Caco-2 (cell line): ENCODE data around the gene RABEP2. TPM values are rescaled to one million over a fixed set of nuclear protein-coding genes. Genes with fewer than 3 reads are reported as not detected.
"Not testable (repeated sequence)": the region's sequence is repeated elsewhere in the genome, so short reads cannot be mapped to it uniquely, and the experiment has no call there.

Experiments
- BruUV-seq: library from RNA; stranded (reverse); fragments of 400-500 nt; replicated peaks from 2 replicates; lab custom pipeline; 2021; lab: Mats Ljungman, UMichigan
- CTCF ChIA-PET: fragments of 300-600 bp; sonication (Branson Sonifier 250); formaldehyde crosslinking; loops from one replicate; lab custom pipeline; 2022; ENCODE audit warnings: antibody characterized with exemption; lab: Charles Lee
- POLR2A ChIA-PET: fragments of 300-600 bp; sonication (Branson Sonifier 250); formaldehyde crosslinking; loops from one replicate; lab custom pipeline; 2022; ENCODE audit warnings: antibody characterized with exemption; lab: Charles Lee
- DNase-seq, 2 experiments: peaks; one replicate each; pipeline versions ENCODE4 v3.0.0 to v3.0.0-alpha.2; 2020 to 2022
- H3K27me3 ChIP-seq: replicated peaks from 2 replicates; pipeline ENCODE4 v1.6.0; 2011; ENCODE audit warnings: low read length; ENCODE audit not compliant: control insufficient read depth, insufficient read depth
- H3K36me3 ChIP-seq: 2 replicates; pipeline ENCODE4 v1.5.1; 2011; ENCODE audit warnings: low read length; ENCODE audit not compliant: control insufficient read depth, insufficient read depth
- H3K4me1 ChIP-seq: fragments of 250-450 bp; sonication (Bioruptor Pico); 2 replicates; pipeline ENCODE4 v1.5.1; 2020; ENCODE audit warnings: mild to moderate bottlenecking
- H3K4me3 ChIP-seq: 2 replicates; pipeline ENCODE4 v1.5.1; 2011; ENCODE audit warnings: low read depth, mild to moderate bottlenecking, control low read depth, low read length
- H3K9me3 ChIP-seq: fragments of 250-450 bp; sonication (Bioruptor Pico); 2 replicates; pipeline ENCODE4 v1.5.1; 2020; ENCODE audit warnings: mild to moderate bottlenecking, moderate library complexity
- H3K27ac Mint-ChIP-seq: one replicate; pipeline ENCODE4 v1.8.0; 2022; ENCODE audit warnings: mixed read lengths; ENCODE audit not compliant: unreplicated experiment
- H3K27me3 Mint-ChIP-seq: one replicate; pipeline ENCODE4 v1.8.0; 2022; ENCODE audit warnings: mixed read lengths; ENCODE audit not compliant: insufficient read depth, unreplicated experiment
- H3K36me3 Mint-ChIP-seq: one replicate; pipeline ENCODE4 v1.8.0; 2022; ENCODE audit warnings: mild to moderate bottlenecking, mixed read lengths; ENCODE audit not compliant: insufficient read depth, unreplicated experiment
- H3K4me1 Mint-ChIP-seq: one replicate; pipeline ENCODE4 v1.8.0; 2022; ENCODE audit warnings: low read depth, mixed read lengths; ENCODE audit not compliant: unreplicated experiment
- H3K4me3 Mint-ChIP-seq: one replicate; pipeline ENCODE4 v1.8.0; 2022; ENCODE audit warnings: mild to moderate bottlenecking, moderate library complexity, mixed read lengths; ENCODE audit not compliant: unreplicated experiment
- H3K9me3 Mint-ChIP-seq: one replicate; pipeline ENCODE4 v1.8.0; 2022; ENCODE audit warnings: mixed read lengths; ENCODE audit not compliant: unreplicated experiment
- intact Hi-C: fragments of 100-400 bp; cut with micrococcal nuclease; formaldehyde crosslinking; loops from one replicate; pipeline ENCODE4 v1.10.0; 2022; ENCODE audit not compliant: unreplicated experiment
- total RNA-seq: library from RNA; stranded (reverse); gene quantifications from 2 replicates; pipeline ENCODE4 v1.2.3, GENCODE V29; 2022
- TF ChIP-seq, protein P1 (sequence below), 2 experiments: fragments of 200-600 bp in 1 of 2; IDR thresholded peaks; 1 replicate in 1 of 2; 2 replicates in 1 of 2; pipeline versions ENCODE4 v1.5.1 to v1.8.0; 2011 to 2022; ENCODE audit warnings: antibody characterized with exemption in 1 of 2, control low read depth in 1 of 2, inconsistent platforms in 1 of 2, low read depth in 1 of 2, low read length in 1 of 2, mild to moderate bottlenecking in 1 of 2, moderate library complexity in 1 of 2; ENCODE audit not compliant: insufficient read depth in 1 of 2, severe bottlenecking in 1 of 2, unreplicated experiment in 1 of 2

The RABEP2 gene
- total RNA-seq, 1 experiment from 2014 or later, result 22.9 TPM

DNA sequence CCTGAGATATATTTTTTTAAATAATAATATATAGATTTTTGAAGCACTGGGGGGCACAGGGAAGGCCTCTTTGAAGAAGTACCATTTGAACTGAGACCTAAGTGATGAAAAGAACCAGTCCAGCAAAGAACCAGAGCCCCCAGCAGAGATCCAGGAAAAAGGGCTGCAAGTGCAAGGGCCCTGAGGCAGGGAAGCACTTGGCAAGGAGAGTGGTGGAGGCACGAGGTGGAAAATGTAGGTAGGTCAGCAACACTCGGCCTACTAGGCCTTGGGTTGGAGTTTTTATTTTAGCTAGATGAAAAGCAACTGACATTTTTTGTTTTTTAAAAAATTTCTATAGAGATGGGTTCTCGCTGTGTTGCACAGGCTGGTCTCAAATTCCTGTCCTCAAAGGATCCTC, 5.2 kb upstream of the RABEP2 start:
- intact Hi-C loops, result no loop called here
- no TSS peak for BruUV-seq
- no peaks in the 10 kb centered on the region for H3K9me3 ChIP-seq
- CTCF ChIA-PET, result no interaction called here
- Mint-ChIP-seq H3K9me3 (no peaks in the 10 kb centered on the region), H3K36me3 (peaks cover 9% of the 10 kb centered on the region), H3K4me1 (no peaks in the 10 kb centered on the region), H3K27me3 (no peaks in the 10 kb centered on the region), H3K27ac (no peak overlapping the region), H3K4me3 (no peak overlapping the region)
- no peaks in the 10 kb centered on the region for H3K4me1 ChIP-seq
- no peak for DNase-seq
- H3K4me3 ChIP-seq, result no peak overlapping the region
- TF ChIP-seq, protein P1, sequence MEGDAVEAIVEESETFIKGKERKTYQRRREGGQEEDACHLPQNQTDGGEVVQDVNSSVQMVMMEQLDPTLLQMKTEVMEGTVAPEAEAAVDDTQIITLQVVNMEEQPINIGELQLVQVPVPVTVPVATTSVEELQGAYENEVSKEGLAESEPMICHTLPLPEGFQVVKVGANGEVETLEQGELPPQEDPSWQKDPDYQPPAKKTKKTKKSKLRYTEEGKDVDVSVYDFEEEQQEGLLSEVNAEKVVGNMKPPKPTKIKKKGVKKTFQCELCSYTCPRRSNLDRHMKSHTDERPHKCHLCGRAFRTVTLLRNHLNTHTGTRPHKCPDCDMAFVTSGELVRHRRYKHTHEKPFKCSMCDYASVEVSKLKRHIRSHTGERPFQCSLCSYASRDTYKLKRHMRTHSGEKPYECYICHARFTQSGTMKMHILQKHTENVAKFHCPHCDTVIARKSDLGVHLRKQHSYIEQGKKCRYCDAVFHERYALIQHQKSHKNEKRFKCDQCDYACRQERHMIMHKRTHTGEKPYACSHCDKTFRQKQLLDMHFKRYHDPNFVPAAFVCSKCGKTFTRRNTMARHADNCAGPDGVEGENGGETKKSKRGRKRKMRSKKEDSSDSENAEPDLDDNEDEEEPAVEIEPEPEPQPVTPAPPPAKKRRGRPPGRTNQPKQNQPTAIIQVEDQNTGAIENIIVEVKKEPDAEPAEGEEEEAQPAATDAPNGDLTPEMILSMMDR (IDR thresholded peaks at IDR 0.05; ENCODE audit: insufficient read depth in 1 of 2, low read depth in 1 of 2, low read length in 1 of 2, severe bottlenecking in 1 of 2, unreplicated experiment in 1 of 2), result no peak
- POLR2A ChIA-PET, result no interaction called here
- no peaks in the 10 kb centered on the region for H3K27me3 ChIP-seq
- no peaks in the 10 kb centered on the region for H3K36me3 ChIP-seq

DNA sequence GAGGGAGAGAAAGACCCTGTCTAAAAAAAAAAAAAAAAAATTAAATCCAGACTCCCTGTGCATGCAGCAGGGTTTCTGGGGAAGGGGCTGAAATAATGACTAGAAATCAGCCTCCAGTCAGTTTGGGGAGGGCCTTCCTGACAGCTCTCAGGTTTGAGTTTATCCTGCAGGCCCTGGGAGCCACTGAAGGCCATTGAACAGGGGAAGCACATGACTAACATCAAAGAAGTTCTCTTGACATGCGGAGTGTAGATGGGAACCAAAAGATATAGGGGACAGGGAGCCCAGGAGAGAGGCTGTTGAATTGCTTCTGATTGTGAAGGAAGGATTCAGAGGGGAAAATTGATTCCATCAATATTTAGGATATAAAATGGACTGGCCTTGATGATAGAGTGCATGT, 2.8 kb upstream of the RABEP2 start:
- intact Hi-C loops, result no loop called here
- no peaks in the 10 kb centered on the region for H3K27me3 Mint-ChIP-seq
- Histone ChIP-seq H3K27me3 (no peaks in the 10 kb centered on the region), H3K4me3 (no peak overlapping the region), H3K9me3 (no peaks in the 10 kb centered on the region), H3K36me3 (no peaks in the 10 kb centered on the region), H3K4me1 (peaks cover 11% of the 10 kb centered on the region)
- TF ChIP-seq, protein P1 (IDR thresholded peaks at IDR 0.05; ENCODE audit: insufficient read depth in 1 of 2, low read depth in 1 of 2, low read length in 1 of 2, severe bottlenecking in 1 of 2, unreplicated experiment in 1 of 2), result no peak
- peaks cover 15% of the 10 kb centered on the region for H3K36me3 Mint-ChIP-seq
- no TSS peak for BruUV-seq
- H3K4me1 Mint-ChIP-seq, result peaks cover 8% of the 10 kb centered on the region
- no peaks in the 10 kb centered on the region for H3K9me3 Mint-ChIP-seq
- DNase-seq, result no peak
- ChIA-PET POLR2A (no interaction called here), CTCF (no interaction called here)
- H3K27ac Mint-ChIP-seq, result no peak overlapping the region
- H3K4me3 Mint-ChIP-seq, result no peak overlapping the region

GRCh38 chr16:28926284-28926683, 1.2 kb upstream of the RABEP2 start:
- BruUV-seq, POLR2A ChIA-PET, H3K36me3 ChIP-seq, H3K9me3 ChIP-seq, H3K27me3 Mint-ChIP-seq, CTCF ChIA-PET, DNase-seq, intact Hi-C loops, H3K27me3 ChIP-seq, H3K9me3 Mint-ChIP-seq: not testable (repeated sequence)
- H3K36me3 Mint-ChIP-seq, result peaks cover 18% of the 10 kb centered on the region
- H3K4me1 Mint-ChIP-seq, result peaks cover 10% of the 10 kb centered on the region
- H3K27ac Mint-ChIP-seq, result peak overlapping the region; percentile 94
- peak overlapping the region; percentile 95 for H3K4me3 Mint-ChIP-seq
- Histone ChIP-seq H3K4me1 (peaks cover 11% of the 10 kb centered on the region), H3K4me3 (peak overlapping the region; percentile 84)
